Activated T-helper 2 cell treated with anti-CD3 and anti-CD28 coated beads, Interferon-gamma antibody, Interleukin-2, Interleukin-4, amounts not matched to agents 10 μg/mL and 5 μg/mL and 100 μg/mL, durations not matched to agents 14 hours and 24 hours and 36 hours (primary cell): ENCODE data around the gene EXOC3L4. TPM values are rescaled to one million over a fixed set of nuclear protein-coding genes. Genes with fewer than 3 reads are reported as not detected.
"Not testable (repeated sequence)": the region's sequence is repeated elsewhere in the genome, so short reads cannot be mapped to it uniquely, and the experiment has no call there.

Experiments
- DNase-seq: peaks from one replicate; pipeline ENCODE4 v3.0.0; 2021; ENCODE audit warnings: low spot score
- H3K27ac Mint-ChIP-seq: one replicate; pipeline ENCODE4 v1.8.0; 2021; ENCODE audit warnings: mixed read lengths
- H3K27me3 Mint-ChIP-seq: one replicate; pipeline ENCODE4 v1.8.0; 2021; ENCODE audit warnings: low read depth, mixed read lengths
- H3K36me3 Mint-ChIP-seq: one replicate; pipeline ENCODE4 v1.8.0; 2021; ENCODE audit warnings: low read depth, mixed read lengths
- H3K4me1 Mint-ChIP-seq: one replicate; pipeline ENCODE4 v1.8.0; 2021; ENCODE audit warnings: low read depth, mixed read lengths
- H3K4me3 Mint-ChIP-seq: one replicate; pipeline ENCODE4 v1.8.0; 2021; ENCODE audit warnings: low read depth, mild to moderate bottlenecking, moderate library complexity, mixed read lengths
- H3K9me3 Mint-ChIP-seq: one replicate; pipeline ENCODE4 v1.8.0; 2021; ENCODE audit warnings: mixed read lengths
- intact Hi-C: fragments of 100-400 bp; cut with micrococcal nuclease; formaldehyde crosslinking; loops from one replicate; pipeline ENCODE4 v1.15.1; 2023
- total RNA-seq: library from RNA; stranded (reverse); gene quantifications from 2 replicates; pipeline ENCODE4 v1.2.3, GENCODE V29; 2022

Gene EXOC3L4
- total RNA-seq, 1 donor from 2014 or later: not detected

DNA sequence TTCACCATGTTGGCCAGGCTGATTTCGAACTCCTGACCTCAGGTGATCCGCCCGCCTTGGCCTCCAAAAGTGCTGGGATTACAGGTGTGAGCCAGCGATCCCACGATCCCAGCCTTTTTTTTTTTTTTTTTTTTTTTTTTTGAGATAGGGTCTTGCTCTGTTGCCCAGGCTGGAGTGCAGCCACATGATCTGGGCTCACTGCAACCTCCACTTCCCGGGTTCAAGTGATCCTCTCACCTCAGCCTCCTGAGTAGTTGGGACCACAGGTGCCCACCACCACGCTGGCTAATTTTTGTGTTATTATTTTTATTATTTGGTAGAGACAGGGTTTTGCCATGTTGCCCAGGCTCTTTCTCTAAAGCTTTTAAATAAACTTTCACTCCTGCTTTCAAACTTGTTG lies 23.0 kb downstream of the EXOC3L4 start:
- H3K4me3 Mint-ChIP-seq, H3K36me3 Mint-ChIP-seq, H3K27ac Mint-ChIP-seq, H3K4me1 Mint-ChIP-seq, H3K9me3 Mint-ChIP-seq, DNase-seq, intact Hi-C loops: not testable (repeated sequence)
- peaks cover 24% of the 10 kb centered on the region for H3K27me3 Mint-ChIP-seq

DNA sequence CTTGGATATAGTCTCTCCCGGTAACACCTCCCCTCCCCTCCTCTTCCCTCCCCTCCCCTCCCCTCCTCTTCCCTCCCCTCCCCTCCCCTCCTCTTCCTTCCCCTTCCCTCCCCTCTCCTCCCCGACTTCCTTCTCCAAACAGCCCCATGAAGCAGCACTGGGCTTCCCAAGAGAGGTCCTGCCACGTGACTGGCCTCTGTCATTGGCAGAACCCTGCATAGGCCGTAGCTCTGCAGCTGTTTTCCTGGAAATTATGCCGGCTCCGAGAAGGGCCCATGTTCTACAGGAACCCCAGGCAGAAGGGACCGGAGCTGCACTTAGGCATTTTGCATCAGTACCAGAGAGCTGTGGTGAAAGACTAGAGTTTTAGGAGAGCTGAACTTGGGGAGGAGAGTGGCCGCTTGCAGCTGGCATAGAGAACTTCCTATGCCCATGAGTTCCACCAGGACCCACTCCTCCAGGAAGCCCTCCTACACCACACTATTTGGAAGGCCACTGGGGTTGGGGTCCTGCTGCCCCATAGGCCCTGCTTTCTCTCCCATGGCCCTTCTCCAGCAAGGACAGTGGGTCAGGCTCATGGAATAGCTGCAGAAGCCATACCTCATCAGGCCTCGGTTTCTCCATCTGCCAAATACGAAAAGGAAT lies 23.6 kb downstream of the EXOC3L4 start:
- Mint-ChIP-seq H3K4me1 (peaks cover 6% of the 10 kb centered on the region), H3K36me3 (no peaks in the 10 kb centered on the region), H3K4me3 (no peak overlapping the region), H3K27me3 (peaks cover 24% of the 10 kb centered on the region), H3K9me3 (no peaks in the 10 kb centered on the region), H3K27ac (no peak overlapping the region)
- no peak for DNase-seq
- intact Hi-C loops: no loop called here

DNA sequence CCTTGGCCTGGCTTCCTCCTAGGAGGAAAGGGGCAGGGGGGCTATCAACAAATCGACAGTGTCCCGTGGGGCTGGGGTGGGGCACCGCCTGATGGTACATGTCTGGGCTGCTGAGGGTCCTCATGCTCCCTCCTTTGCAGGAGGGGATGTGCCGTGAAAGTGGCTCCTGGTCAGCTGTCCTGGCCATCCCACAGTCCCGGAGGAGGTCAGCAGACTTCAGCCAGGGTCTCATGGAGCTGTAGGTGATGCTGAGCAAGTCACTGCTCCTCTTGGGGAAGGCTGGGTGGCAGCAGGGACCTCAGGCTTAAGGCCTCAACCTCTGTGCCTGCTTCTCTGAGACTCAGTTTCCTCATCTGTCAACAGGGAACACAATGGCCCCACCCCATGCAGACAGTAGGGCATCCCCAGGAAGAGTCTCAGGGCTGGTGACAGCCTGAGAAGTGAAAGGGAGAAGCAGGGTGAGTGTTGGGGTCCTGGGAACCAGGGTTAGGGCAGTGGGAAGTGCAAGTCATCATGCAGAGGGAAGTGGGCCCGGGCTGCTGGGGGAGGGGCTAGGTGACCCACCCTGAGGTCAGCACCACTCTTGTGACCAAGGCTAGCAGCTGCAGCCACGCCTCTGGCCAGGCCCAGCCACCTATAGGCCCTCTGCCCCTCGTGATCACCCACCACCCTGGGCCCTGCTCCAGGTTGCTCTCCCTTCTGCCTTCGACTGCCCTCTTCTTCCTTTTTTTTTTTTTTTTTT lies 24.3 kb downstream of the EXOC3L4 start:
- H3K9me3 Mint-ChIP-seq: no peaks in the 10 kb centered on the region
- peaks cover 24% of the 10 kb centered on the region for H3K27me3 Mint-ChIP-seq
- DNase-seq: no peak
- H3K36me3 Mint-ChIP-seq: no peaks in the 10 kb centered on the region
- no peak overlapping the region for H3K4me3 Mint-ChIP-seq
- intact Hi-C loops: no loop called here
- H3K4me1 Mint-ChIP-seq: peaks cover 6% of the 10 kb centered on the region
- no peak overlapping the region for H3K27ac Mint-ChIP-seq

DNA sequence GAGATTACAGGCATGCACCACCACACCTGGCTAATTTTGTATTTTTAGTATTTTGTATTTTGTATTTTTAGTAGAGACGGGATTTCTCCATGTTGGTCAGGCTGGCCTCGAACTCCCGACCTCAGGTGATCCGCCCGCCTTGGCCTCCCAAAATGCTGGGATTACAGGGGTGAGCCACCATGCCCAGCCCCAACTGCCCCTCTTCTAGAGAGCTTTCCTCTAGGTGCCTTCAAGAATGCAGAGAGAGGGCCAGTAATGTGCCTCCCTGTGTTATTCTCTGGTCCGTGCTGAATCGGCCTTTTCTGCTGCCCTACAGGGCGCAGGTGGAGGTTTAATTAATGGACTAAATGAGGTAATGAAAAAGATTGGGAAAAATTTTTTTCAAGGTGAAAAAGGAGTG lies 25.0 kb downstream of the EXOC3L4 start:
- peaks cover 29% of the 10 kb centered on the region for H3K27me3 Mint-ChIP-seq
- H3K4me1 Mint-ChIP-seq, H3K4me3 Mint-ChIP-seq, H3K36me3 Mint-ChIP-seq, H3K9me3 Mint-ChIP-seq, DNase-seq, H3K27ac Mint-ChIP-seq, intact Hi-C loops: not testable (repeated sequence)

DNA sequence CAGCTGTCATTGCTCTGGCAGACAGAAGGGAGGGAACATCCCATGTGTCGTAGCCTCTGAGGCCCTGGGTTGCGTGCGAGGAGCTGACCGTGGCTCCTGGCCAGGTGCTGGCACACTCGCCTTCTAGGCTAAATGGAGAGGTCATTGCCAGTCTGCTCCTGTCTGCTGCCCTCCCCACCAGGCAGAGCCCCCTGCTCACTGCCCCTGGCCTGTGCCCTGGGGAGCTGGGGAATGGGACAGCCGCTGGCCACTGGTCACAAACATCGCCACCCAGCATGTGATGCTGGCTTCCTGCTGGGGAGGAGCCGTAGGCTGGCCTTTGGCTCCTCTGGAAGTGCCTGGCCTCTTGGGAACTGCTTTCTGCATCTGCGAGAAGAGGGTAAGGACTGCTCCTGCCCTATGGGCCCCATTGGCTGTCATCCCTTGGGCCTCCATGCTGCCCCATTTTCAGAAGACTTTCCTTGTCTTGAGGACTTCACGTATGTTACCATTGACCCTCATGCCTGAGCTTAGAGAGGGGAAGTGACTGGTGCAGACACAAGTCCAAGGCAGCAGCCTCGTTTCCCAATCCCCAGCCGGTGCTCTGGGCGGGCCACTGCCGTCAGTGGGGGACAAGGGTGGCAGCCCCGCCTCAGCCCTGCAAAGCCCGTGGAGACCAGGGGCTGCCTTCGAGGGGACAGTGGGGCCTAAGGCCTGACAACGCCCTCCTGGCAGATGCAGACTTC lies 26.8 kb downstream of the EXOC3L4 start:
- no peak for DNase-seq
- Mint-ChIP-seq H3K9me3 (no peaks in the 10 kb centered on the region), H3K4me3 (no peak overlapping the region), H3K36me3 (no peaks in the 10 kb centered on the region), H3K27ac (no peak overlapping the region), H3K4me1 (no peaks in the 10 kb centered on the region), H3K27me3 (peaks cover 31% of the 10 kb centered on the region)
- intact Hi-C loops: no loop called here

DNA sequence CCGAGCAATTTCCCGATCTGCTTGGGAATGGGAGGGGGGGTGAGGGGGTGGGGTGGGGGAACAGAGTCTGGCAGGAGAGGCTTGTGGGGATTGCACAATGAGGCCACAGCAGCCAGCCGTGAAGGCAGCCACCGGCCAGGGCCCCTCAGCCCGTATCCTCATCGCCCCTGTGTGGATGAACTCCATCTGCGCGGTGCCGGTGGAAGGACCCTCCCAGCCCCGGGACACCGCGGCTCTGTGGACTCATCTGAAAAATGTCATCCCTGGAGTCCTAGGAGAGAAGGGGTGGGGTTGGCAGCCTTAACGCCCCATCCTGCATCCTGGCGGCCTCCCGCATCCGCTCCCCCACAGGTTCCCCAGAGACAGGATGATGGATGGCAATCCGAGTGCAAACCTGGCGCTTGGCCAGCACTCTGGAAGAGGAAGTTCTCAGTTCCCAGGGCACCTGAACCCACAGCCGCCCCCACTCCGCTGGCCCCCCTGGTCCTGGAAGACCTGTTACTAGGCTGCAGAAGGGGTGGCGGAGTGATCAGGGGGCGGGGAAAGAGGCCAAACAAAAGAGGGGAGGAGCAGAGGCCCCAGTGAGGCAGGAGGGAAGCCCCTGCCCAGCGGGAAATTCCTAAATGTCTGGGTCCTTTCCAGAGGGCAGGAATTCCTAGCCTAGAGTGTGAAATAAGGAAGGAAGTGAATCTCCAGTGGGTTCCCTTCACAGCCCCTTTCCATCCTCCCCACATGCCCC lies 27.5 kb downstream of the EXOC3L4 start:
- H3K36me3 Mint-ChIP-seq: no peaks in the 10 kb centered on the region
- peaks cover 31% of the 10 kb centered on the region for H3K27me3 Mint-ChIP-seq
- DNase-seq: no peak
- intact Hi-C loops: no loop called here
- H3K9me3 Mint-ChIP-seq: no peaks in the 10 kb centered on the region
- H3K27ac Mint-ChIP-seq: no peak overlapping the region
- H3K4me3 Mint-ChIP-seq: no peak overlapping the region
- no peaks in the 10 kb centered on the region for H3K4me1 Mint-ChIP-seq

DNA sequence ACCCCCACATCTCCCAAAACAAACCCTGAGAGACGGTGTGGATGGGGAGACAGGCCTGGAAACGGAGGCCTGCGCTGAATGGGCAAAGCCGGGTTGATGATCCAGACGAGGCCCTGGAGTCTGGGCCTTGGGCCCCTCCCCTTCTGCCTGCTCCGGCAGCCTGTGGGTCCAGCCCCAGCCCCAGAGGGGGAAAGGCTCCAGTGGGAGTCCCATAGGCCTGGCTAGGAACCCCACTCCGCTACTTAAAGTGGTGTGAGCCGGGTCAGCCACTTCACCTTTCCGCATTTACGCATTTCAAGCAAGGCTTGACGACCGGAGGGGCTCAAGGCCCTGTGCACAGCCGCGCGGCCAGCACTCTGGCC lies 28.0 kb downstream of the EXOC3L4 start:
- H3K36me3 Mint-ChIP-seq: no peaks in the 10 kb centered on the region
- H3K27me3 Mint-ChIP-seq: peaks cover 31% of the 10 kb centered on the region
- intact Hi-C loops: no loop called here
- no peaks in the 10 kb centered on the region for H3K4me1 Mint-ChIP-seq
- H3K4me3 Mint-ChIP-seq: no peak overlapping the region
- no peaks in the 10 kb centered on the region for H3K9me3 Mint-ChIP-seq
- no peak overlapping the region for H3K27ac Mint-ChIP-seq
- no peak for DNase-seq

DNA sequence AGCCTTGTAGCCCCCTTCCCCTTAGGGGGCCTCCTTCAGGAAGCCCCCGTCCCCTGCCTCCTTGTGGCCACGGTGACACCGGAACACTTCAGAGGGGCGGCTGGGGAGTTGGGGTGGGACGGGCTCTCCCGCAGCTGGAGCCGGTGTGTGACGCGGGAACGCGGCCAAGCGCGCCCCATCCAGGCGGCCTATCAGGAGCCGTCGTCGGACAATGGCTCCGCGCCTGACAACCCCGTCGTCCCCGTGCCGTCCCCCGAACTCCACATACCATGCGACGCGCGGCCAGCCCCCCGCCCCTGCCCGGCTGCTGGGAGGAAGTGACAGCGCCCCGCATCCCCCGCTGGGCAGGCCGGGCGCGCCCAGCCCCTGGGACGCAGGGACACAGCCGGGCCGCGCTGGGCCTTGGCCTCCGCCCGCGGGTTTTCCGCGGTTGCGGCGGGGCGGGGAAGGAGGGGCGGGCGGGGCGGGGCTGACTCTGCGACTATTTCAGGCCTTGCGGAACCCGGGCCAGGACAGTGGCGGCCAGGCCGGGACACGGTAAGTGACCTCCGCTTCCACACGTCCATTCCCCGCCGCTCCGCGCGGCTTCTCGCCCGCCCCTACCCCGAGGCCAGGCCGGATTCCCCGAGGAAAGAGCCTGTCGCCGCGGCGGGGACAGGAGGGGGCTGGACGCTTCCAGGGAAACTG lies 28.6 kb downstream of the EXOC3L4 start, which contains the start of gene TNFAIP2:
Gene TNFAIP2 (plus strand): TSS at position 515 of the 687 bp plus-strand sequence. CDS start 2,997 bp downstream, outside the sequence.
- peaks cover 31% of the 10 kb centered on the region for H3K27me3 Mint-ChIP-seq
- DNase-seq: no peak
- no peak within 1 kb of the TSS for H3K27ac Mint-ChIP-seq
- H3K9me3 Mint-ChIP-seq: no peaks in the 10 kb centered on the region
- intact Hi-C loops: no loop called here
- no peak within 1 kb of the TSS for H3K4me3 Mint-ChIP-seq
- H3K36me3 Mint-ChIP-seq: no peaks in the 10 kb centered on the region
- H3K4me1 Mint-ChIP-seq: no peaks in the 10 kb centered on the region

DNA sequence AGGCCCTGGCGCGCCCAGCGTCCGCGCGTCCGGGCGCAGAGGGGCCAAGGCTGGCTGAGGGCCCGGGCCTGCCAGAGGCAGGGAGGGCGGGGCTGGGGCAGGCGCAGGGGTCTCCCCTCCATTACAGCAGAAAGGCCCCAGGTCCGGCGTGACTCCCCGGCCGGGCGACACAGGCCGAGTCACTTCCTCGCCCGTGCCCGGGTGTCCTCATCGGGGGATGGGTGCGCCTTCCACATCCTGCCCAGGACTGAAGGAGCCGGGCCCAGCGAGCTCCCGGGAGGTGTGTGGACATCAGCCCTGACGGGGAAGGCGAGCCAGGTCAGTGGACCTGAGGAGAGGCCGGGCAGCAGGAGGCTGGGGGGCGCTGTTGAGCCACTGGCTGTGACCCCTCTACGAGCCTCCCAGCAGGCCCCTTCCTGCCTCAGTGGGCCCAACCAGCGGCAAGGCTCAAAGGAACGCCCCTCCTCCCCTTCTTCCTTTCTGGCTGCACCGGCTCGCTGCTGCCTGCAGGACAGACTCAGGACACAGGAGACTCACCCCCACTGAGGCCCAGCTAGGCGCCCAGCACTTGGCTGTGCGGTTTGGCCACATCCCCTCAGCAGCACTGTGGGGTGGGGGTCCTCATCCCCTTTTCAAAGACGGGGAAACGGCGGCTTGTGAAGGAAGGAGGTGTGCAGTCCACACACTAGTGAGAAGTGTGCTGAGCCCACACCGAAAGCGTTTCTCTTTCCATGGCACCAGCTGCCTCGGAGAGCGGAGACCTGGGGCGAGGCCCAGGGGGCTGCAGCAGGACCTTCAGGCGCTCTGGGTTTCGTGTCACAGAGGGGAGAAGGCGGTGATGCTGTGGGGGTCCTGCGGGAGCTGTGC lies 29.3 kb downstream of the EXOC3L4 start:
- no peaks in the 10 kb centered on the region for H3K4me1 Mint-ChIP-seq
- H3K9me3 Mint-ChIP-seq: no peaks in the 10 kb centered on the region
- H3K36me3 Mint-ChIP-seq: no peaks in the 10 kb centered on the region
- H3K4me3 Mint-ChIP-seq: no peak overlapping the region
- H3K27ac Mint-ChIP-seq: no peak overlapping the region
- H3K27me3 Mint-ChIP-seq: peaks cover 31% of the 10 kb centered on the region
- intact Hi-C loops: no loop called here
- DNase-seq: no peak

DNA sequence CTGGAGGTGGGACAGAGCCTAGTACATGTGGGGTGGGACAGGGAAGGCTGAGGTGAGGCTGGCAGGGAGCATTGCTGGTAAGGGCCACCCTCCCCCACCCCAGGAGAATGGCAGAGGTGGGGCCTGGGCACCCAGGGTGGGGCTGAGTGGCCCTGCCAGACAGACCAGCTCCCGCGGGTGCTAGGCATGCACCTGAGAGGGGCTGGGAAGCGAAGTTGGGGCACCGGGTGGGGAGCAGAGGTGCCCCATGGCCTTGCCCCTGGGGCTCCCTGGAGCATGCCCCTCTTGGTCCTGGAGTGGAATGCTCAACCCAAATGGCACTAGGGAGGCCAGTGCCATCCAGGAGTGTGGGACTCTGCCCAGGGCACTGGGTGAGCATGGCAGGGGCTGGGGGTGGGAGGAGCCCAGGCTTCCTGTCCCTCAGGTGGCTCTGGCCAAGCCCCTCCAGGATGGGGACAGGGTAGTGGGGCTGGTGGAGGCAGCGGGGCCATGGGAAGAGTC lies 30.0 kb downstream of the EXOC3L4 start:
- no peaks in the 10 kb centered on the region for H3K9me3 Mint-ChIP-seq
- H3K4me1 Mint-ChIP-seq: no peaks in the 10 kb centered on the region
- no peaks in the 10 kb centered on the region for H3K36me3 Mint-ChIP-seq
- intact Hi-C loops: no loop called here
- no peak overlapping the region for H3K27ac Mint-ChIP-seq
- H3K27me3 Mint-ChIP-seq: peaks cover 31% of the 10 kb centered on the region
- DNase-seq: no peak
- no peak overlapping the region for H3K4me3 Mint-ChIP-seq

DNA sequence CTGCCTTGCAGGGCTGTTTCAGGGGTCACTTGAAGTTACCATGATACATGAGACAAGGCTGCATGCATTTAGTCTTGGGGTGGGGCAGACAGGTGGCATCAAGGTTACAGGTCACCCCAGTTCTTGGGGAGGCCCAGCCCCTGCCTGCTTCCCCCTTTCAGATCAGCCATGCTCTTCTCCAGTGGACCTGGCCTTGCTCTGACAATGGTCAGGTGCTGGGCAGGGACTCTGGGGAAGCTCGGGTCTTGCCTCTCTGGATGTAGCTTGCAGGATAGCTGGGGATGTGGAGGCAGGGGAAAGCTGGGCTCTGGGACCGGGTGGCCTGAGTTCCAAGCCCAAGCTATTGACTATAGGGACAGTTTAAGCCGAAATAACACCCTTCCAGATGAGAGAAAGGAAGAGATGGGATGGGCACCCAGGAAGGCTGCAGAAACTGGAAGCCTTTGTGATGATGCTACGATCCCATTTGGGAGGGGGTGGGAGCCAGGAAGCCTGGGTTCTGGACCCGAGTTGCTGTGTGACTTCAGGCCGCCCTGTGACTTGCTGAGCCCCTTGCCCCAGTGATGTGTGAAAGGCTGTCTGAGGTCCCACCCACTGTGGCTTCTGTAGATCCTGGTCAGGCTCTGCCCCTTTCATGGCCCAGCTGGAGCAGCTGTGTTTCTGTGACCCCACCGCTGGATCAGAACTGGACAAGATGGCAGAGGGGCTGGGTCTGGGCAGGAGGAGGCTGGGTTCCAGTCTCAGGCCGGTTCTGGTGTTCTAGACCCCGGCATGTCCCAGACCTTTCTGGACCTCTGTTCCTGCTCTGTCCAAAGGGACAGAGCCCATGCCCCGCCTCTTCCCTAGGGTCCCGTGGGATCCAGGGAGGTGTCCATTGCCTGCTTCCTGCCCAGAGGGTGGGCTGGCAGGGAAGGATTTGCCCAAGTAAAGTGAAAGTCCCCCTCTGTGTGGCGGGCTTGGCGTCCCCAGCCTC lies 30.9 kb downstream of the EXOC3L4 start:
- intact Hi-C loops: no loop called here
- H3K27ac Mint-ChIP-seq: no peak overlapping the region
- DNase-seq: no peak
- H3K4me3 Mint-ChIP-seq: no peak overlapping the region
- H3K27me3 Mint-ChIP-seq: peaks cover 24% of the 10 kb centered on the region
- H3K4me1 Mint-ChIP-seq: no peaks in the 10 kb centered on the region
- H3K9me3 Mint-ChIP-seq: no peaks in the 10 kb centered on the region
- no peaks in the 10 kb centered on the region for H3K36me3 Mint-ChIP-seq
